Cerebellar cortex (tissue), 1 donor: Measurements from ENCODE around the gene FAM174C.
A peak's percentile ranks its signal among the peaks of the same experiment; 100 is the strongest.

Experiments used
- DNase-seq: peaks from one replicate; pipeline ENCODE4 v3.0.0-alpha.2; 2015; ENCODE audit warnings: low spot score

FAM174C gene

DNA sequence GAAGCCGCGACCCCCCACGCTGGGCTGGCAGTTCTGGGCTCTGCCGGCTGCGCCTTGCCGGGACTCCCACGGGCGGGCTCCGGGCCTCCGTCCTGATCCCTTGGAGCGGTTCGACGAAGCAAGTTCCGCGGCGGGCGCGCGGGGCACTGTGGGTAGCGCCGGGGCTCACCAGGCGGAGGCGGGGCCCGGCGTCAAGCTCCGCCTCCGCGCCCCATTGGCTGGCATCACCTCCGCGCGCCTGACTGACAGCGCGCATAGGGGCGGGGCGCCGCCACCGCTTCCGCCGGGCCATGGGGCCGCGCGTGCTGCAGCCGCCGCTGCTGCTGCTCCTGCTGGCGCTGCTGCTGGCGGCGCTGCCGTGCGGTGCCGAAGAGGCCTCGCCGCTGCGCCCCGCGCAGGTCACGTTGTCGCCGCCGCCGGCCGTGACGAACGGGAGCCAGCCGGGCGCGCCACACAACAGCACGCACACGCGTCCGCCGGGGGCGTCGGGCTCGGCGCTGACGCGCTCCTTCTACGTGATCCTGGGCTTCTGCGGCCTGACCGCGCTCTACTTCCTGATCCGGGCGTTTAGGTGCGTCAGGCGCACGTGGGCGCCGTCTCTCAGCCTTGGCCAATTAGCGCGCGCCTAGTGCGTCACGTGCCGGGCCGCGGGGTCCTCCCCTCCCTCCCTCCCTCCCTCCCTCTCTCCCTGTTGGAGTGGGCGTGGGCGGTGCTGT lies at the start of gene FAM174C:
Gene FAM174C (plus strand): TSS at position 271 of the 716 bp plus-strand sequence. CDS start 20 bp downstream, at position 291.
- peak; percentile 95 for DNase-seq

DNA sequence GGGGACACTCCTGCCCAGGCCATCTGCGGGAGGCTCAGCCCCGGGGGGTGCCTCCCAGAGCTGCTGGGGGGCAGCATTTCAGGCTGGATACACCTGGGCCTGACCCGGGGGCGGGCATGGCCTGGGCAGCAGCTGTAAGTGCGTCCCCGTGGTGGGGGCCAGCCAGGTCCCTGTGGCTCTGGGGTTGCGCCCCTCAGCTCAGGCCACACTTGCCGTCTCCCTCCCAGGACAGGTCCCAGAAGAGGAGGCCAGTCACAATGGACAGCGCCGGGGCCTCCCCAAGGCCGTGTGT lies 49.2 kb upstream of the FAM174C start:
- no peak for DNase-seq

DNA sequence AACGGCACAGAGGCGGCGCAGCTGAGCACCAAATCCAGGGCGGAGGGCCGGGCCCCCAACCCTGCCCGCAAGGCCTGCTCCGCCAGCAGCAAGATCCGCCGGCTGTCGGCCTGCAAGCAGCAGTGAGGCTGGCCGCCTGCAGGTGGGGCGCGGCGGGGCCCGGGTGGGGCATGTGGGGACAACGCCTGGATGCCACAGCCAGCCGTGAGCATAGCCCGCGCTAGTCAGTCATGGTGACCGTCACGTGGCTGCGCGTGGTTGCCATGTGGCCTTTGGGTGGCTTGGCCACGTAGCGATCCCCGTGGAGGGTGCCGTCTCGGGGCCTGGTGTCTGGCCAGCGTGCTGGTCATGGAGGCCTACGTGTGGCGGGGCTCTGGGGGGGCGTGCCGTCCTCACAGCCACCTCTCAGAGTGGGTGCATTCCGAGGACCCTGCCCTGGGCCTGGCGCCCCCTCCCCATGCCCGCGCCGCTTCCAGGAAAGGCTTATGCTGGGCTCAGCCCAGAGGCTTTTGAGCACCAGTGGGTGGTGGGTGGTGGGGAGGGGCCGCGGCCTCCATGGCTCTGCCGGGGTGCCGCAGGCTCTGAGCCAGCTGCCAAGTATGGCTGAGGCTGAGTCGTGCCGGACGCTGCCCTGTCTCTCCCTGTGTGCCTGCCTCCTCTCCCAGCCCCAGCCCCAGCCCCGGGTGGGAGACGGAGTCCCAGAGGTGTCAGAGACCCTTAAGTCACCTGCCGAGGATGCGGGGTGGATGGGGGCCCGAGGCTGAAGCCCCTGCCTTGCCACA lies 48.6 kb upstream of the FAM174C start:
- DNase-seq, result no peak

DNA sequence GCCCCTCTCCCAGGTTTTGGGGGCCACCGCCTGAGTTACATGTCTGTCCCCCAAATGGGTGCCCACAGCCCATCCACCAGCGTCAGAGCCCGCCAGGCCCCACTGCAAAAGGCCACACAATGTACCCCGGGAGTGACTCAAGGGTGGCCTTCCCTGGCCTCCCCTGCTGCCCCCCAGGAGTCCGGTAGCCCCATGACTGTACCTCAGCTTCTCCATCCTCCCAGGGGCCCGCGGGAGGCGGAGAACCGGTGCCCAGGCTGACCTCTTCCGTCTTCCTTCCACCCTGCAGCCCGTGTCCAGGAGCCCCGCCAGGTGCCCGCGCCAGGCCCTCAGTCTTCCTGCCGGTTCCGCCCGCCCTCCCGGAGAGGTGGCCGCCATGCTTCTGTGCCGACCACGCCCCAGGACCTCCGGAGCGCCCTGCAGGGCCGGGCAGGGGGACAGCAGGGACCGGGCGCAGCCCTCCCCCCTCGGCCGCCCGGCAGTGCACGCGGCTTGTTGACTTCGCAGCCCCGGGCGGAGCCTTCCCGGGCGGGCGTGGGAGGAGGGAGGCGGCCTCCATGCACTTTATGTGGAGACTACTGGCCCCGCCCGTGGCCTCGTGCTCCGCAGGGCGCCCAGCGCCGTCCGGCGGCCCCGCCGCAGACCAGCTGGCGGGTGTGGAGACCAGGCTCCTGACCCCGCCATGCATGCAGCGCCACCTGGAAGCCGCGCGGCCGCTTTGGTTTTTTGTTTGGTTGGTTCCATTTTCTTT lies 47.9 kb upstream of the FAM174C start:
- no peak for DNase-seq

DNA sequence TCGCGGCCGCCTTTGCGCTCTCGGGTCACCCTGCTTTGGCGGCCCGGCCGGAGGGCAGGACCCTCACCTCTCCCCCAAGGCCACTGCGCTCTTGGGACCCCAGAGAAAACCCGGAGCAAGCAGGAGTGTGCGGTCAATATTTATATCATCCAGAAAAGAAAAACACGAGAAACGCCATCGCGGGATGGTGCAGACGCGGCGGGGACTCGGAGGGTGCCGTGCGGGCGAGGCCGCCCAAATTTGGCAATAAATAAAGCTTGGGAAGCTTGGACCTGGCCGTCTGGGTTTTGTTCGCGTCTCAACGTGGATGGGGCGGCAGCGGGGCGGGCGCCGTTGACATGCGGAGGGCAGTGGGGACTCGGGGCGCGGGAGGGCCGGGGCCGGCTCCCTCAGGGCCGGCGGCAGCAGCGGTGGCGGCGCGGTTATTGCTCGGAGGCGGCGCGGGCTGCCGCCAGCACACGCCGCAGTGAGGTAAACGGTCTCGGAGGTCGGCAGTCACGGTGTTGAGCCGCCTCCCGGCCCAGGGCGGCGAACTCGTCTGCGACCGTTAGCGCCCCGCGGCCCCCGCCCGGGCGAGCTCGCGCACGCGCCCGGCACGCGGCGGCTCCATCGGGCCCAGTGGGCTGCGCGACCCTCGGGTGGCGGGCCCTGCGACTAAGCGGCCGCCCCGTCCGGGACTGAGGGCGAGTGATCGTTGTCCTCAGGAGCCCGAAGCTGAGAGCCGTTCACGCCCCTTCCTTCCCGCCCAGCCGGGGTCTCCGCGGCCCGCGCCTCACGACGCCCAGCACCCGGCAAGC lies 47.0 kb upstream of the FAM174C start:
- no peak for DNase-seq

DNA sequence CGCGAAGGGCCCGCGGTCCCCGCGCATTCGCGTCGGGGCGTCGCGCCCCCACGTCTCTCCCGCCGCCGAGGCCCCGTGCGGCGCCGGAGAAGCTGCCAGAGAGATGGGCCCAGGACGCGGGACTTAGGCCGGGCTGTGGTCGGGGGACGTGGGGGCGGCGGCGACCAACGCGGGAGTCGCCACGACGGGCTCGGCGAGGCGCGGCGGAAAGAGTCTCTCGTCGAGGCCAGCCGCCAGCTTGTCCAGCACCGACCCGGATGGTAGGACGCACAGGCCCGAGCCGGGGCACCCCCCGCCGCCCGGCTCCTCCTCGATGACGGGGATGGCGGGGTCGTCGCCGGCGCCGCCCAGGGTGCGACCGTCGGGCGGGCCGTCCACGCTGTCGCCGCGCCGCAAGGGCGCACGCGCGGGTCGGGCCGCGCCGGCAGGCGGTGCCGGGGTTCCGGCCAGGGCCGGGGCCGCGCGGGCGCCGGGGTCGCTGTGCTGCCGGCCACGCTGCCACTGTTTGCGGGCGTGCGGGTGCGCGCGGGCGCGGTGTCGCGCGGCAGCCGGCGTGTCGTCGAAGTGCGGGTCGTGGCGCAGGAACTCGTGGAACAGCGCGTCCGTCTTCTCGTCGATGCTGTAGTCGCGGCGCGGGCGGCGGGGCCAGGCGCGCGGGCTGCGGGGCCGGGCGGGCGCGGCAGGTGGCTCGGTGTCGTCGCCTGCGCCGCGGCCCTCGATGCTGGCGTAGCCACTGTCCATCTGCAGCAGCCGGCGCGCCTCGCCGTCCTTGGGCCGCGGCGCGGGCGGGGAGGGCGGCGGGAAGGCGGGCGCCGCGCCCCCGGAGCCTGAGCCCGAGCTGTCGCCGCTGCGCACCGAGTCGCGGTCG lies 46.0 kb upstream of the FAM174C start:
- no peak for DNase-seq

DNA sequence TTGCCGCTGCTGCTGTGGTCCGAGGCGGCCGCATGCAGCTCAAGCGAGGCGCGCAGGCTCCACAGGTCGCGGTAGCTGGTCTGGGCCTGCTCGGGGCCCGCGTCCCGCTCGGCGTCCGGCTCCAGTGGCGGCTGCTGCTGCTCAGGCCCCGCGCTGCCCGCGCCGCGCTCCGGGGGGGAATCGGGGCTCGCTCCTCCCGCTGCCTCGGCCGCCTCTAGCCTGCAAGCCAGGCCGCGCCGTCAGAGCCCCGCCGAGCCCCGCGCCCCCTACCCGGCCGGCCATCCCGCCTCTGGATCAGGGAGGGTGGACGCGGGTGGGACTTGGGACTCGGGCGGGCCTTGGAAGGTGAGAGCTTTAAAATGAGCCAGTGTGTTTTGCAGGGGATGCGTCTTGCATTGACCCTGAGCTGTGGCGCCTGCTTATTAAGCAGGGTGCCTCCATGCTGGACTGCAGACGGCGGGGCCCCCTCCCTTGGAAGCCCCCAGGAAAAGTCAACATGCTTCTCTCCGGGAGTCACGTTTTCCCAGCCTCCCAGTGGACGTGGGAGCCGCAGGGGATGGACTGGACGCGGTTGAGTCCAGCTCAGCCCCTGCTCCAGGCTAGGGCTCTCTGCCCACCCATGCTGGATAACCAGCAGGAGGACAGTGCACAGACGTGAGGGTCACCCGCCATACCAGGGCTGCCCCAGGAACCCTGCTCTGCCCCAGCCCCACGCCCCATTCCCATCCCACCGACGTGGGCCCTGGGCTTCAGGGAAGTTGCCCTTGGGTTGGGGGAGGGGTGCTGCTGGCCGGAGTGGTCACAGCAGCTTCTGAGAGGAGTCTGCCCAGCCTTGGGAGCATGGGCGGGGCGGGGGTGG lies 45.2 kb upstream of the FAM174C start:
- no peak for DNase-seq

DNA sequence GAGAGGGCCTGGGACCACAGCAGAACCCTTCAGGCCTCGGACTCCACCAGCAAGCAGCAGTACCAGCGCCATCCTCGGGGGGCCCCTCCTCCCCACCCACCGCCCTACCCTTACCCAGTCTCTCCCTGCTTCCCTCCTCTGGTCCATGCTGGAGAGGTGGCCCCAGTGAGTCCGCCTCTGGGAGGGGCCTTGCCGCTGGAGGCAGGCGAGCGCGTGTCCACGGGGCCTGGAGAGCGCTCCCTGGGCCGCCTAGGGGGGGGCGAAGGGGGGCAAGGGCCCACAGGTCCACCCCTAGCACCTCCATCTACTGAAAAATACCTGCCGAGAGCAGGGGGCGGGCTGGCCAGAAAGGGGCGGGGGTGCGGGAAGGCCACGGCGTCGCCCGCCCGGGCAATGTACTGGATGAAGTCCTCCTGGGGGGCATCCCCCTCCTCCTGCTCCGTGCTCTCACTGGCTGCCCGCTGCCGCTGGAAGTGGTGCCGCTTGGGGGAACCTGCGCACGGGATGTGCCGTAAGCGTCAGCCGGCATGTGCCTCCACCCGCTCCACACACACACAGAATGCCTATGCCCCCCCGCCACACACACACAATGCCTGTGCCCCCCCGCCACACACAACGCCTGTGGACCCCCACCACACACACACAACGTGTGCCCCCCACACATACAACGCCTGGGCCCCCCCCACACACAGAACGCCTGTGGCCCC lies 44.4 kb upstream of the FAM174C start:
- DNase-seq, result no peak

DNA sequence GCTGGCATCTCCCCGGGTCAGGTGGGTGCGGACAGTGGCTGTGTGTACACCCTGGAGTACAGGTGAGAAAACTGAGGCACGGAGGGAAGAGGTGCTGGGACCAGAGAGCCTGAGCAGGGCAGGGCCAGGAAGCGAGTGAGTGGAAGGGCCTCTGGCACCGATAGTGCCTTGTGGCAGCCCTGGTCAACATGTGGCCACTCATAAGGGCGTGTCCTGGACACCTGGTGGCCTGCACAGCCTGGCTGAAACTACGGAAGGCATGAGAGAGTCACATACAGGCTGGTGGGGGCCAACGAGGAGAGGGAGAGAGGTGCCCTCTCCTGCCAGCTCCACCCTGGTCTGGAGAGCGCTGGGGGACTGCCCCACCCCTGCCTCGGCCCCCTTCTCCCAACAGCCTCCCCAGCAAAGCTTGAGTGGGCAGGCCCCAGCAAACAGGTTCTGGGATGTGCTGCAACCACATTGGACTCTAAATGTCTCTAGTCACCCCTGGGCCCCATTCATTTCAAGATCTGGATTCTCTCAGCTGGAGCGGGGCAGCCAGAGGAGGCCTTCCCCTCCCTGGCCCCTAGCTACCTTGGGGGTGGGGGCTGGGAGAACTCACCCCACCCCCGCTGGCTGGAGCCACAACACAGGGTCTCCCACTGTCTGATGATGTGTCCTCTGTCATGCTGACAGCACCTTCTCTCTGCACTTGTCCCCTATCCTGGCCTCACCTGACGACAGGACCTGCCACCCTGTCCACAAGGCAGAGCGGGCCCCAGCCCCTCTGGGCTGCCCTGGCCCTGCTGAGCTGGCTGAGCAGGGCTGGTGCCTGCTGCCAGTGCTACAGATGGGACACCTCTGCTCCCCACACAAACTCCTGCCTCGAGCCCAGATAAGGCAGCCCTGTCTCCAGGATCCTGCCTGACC lies 43.3 kb upstream of the FAM174C start:
- no peak for DNase-seq

DNA sequence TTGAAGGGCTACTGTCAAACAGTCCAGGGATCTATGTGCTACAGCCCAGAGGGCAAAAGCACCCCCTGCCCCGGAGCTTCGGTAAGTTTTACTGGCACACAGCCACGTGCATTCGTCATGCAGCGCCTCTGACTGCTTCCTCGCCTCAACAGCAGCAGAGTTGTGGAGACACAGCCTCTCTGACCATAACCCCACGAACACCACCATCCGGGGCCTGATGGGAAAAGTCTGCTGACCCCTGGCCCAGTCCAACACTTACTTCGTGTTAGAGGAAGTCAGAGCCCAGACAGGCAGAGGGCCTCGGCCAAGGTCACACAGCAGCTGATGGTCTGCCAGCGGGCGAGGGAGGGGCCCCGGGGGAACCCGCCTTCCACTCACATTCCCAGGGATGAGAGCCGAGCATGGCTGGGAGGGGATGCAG lies 42.7 kb upstream of the FAM174C start:
- no peak for DNase-seq

DNA sequence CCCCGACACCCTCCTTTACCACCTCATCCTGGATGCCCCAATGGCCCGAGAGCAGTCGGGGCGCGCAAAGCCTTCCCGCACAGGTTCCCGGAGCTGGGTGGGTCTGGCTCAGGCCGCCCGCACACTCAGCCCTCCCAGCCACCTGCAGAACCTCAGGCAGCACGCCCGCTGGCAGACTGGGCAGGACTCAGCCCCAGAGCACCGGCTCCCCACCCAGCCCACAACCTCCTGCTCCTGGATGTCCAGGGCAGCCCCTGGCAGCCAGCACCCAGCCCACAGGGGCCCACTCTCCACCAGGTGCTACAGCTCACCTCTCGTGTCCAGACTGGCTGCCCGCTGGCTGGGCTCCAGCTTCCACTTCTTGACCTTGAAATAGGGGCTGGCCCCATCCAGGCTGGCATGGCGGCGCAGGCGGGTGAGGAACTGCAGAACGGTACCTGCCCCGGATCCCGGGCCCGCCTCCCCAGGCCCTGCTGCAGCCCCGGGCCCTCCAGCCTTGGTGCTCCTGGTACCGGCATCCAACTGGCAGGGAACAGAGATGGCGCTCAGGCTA lies 42.1 kb upstream of the FAM174C start:
- no peak for DNase-seq

DNA sequence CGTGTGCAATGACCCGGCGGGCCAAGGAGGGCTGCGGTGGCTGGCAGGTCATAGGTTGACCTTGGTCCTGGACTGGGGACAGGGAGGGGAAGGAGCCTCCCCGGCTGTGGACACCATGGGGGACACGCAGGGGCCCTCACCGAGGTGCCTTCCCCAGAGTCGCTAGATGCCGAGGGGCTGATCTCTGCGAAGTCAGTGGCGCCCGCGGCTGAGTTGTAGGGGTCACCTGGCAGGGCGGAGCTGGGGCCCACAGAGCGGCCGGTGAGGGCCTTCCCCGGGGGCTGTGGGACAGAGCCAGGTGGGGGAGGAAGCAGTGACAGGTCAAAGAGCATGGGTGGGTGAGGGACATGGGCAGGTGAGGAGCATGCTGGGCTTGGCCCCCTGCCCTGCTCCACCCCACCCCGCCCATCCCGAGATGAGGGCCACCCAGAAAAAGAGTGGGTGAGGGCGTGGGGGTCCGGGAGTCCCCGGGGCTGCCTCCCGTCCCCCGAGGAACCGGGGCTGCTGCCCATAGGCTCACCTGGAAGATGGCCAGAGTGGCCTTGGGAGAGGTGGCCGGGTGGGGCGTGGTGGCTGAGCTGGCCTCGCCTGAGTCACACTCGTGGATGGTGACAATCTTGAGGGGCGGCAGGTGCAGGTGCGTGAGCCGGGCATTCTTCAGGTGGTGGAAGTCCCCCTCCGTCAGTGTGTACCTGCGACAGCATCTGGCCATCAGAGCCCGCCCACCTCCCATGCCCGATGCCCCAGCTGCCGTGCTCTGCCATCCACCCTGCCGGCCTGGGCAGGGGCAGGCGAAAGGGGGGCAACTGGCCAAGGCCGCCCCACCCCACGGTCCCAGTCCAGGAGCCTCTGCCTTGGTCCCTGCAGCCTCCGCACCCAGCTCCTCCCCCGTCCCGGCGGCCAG lies 41.0 kb upstream of the FAM174C start:
- no peak for DNase-seq

DNA sequence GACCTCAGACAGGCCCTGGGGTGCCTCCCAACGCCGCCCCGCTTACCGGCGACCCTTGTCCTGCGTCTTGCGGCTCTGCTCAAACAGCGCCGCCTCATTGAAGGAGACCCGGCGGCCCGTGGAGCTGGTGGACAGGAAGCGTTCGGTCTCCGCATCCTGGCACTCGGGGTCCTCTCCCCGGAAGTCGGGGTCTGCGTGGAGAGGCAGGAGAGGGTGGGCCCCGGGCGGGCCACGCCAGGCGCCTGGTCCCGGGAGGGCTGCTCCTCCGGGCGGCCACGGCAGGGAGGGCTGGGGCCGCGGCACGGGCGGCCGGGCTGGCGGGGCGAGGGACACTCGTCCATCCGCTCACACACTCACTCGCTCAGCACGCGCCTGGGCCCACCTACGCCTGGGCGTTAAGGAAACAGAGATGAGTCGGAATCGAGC lies 40.4 kb upstream of the FAM174C start:
- DNase-seq, result no peak

DNA sequence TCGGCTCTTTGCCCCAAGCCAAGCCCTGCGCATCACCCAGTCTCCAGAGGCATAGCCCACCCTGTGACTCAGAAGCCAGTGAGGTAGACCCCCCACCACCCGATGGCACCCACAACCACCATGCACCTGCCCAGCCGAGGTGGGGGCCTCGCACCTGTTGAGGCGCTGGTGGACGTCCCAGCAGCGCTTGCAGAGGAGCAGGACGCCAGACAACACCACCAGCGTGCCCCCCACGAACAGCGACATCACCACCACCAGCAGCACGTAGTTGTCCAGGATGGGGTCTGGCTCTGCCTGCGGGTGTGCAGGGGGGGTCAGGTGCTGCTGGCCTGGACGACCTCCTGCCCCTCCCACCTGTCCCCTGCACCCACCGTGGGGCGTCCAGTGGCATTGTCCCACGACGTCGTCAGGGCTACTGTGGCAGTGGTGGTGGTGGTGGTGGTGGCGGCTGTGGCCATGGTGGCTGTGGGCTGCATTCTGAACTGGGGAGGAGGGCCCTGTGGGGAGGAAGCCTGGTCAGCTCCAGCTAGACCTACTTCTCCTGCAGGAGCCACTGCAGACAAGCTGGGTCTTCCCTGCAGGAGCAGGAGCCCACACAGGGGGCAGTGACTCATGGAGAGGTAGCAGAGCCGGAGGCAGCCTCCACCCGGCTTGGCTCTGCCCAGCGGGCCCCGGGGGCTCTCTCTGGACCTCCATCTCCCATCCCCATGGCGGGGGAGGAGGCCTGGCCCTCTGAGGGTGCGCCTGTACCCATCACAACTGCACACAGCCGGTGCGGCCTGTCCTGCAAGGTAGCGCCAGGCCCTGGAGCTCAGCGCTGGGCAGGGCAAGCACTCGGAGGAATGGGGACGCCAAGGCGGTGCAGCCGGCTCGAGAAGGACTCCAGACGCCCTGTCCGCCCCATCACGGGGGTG lies 39.4 kb upstream of the FAM174C start:
- no peak for DNase-seq

DNA sequence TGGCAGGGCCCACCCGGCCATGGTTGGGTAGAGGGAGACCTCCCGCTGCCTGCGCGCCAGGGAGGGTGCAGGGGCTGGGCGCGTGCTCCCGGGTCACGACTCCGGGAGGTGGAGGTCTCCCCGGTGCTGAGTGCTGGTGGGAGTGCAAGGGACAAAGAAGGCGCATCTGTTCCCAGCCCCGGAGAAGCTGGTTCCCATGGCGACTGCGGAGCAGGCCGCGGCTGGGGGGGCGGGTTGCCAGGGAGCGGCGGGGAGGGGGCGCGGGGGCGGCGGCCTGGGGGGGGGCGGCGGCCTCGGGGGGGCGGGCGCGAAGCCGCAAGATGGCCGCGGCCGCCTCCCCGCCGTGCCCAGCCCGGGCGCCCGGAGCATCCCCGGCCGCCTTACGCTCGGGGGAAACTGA lies 38.8 kb upstream of the FAM174C start:
- no peak for DNase-seq
